Naive B cell (primary cell): ENCODE measurements around the gene LRMDA. TPM values are rescaled to one million over a fixed set of nuclear protein-coding genes. Genes with fewer than 3 reads are reported as not detected.
A peak's percentile ranks its signal among the peaks of the same experiment; 100 is the strongest.

Experiments used
- ATAC-seq, 2 donors: fragments of 150-1000 bp; cut with Tn5 transposase; 2 replicates each; pipeline ENCODE4 v1.10.0; 2021; ENCODE audit warnings: low read depth in 2 of 2, mild to moderate bottlenecking in 2 of 2, moderate library complexity in 2 of 2
- DNase-seq: peaks from one replicate; pipeline ENCODE4 v3.0.0; 2022
- H3K27ac Mint-ChIP-seq, 6 donors: one replicate each; pipeline ENCODE4 v1.8.0; 2020 to 2022; ENCODE audit warnings: mild to moderate bottlenecking in 6 of 6, mixed read lengths in 6 of 6, moderate library complexity in 5 of 6, inconsistent platforms in 2 of 6
- H3K27me3 Mint-ChIP-seq, 3 donors: one replicate each; pipeline ENCODE4 v1.8.0; 2021 to 2022; ENCODE audit warnings: mixed read lengths in 3 of 3, mild to moderate bottlenecking in 1 of 3
- H3K36me3 Mint-ChIP-seq, 2 donors: one replicate each; pipeline ENCODE4 v1.8.0; 2020 to 2022; ENCODE audit warnings: mixed read lengths in 2 of 2, inconsistent platforms in 1 of 2, mild to moderate bottlenecking in 1 of 2
- H3K4me1 Mint-ChIP-seq, 3 donors: one replicate each; pipeline ENCODE4 v1.8.0; 2020 to 2022; ENCODE audit warnings: mixed read lengths in 3 of 3, inconsistent platforms in 1 of 3, mild to moderate bottlenecking in 1 of 3, moderate library complexity in 1 of 3
- H3K4me3 Mint-ChIP-seq, 8 donors: one replicate each; pipeline ENCODE4 v1.8.0; 2020 to 2022; ENCODE audit warnings: mild to moderate bottlenecking in 8 of 8, mixed read lengths in 8 of 8, moderate library complexity in 8 of 8, inconsistent platforms in 2 of 8
- H3K9me3 Mint-ChIP-seq, 7 donors: one replicate each; pipeline ENCODE4 v1.8.0; 2020 to 2022; ENCODE audit warnings: mixed read lengths in 7 of 7, mild to moderate bottlenecking in 5 of 7, inconsistent platforms in 2 of 7, moderate library complexity in 1 of 7
- polyA plus RNA-seq, 6 donors: library from polyadenylated mRNA; unstranded; fragments of 300-500 nt; fragmentation: Illumina TruSeq; gene quantifications; one replicate each; pipeline ENCODE4 v1.2.3, GENCODE V29; 2021; ENCODE audit warnings: low read depth in 6 of 6

The LRMDA gene
- polyA plus RNA-seq, 6 donors from 2014 or later, result 2.1 TPM; not detected in 5

DNA sequence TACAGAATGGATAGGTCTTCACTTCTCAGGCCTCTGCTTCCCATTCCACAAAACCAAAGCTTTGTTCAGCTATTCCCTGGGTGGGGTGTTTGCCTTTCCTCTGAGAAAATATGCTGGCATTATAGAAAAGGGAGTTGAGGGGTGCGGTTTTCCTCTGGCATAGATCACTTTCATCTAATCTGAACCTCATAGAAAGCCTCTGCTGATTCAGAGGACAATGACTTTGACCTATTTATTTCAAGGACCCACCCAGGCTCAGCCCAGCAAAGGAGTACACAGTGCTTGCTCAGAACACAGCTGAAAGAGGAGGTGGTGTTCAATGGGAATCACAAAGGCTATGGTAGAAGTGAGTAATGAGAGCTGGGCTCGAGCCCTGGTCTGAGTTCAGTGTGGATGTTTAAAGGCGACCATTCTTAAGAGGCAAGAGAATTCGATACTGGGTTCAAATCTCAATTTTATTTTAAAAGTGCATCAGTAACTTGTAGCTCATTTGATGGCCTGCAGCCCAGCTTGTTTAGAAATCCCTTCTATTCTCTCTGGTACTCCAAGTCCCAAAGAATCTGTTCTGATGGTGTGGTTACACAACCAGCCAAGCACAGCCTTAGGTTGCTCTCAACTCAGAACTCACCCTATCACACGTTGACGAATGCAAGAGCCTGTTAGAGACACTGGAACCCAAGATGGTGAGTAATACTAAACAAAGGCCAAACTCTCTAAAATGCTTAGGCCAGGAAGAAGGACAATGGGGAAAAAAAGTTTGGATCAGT lies 1012.8 kb downstream of the LRMDA start:
- H3K27me3 Mint-ChIP-seq, result no peaks in the 10 kb centered on the region
- H3K4me3 Mint-ChIP-seq, result no peak overlapping the region
- H3K36me3 Mint-ChIP-seq, result no peaks in the 10 kb centered on the region
- H3K4me1 Mint-ChIP-seq, result no peaks in the 10 kb centered on the region
- ATAC-seq, result no peak
- H3K27ac Mint-ChIP-seq, result peak overlapping the region in 1 of 6 donors; percentile 45
- no peak for DNase-seq
- peaks cover 0 to 4% (median 0%) of the 10 kb centered on the region in 7 donors for H3K9me3 Mint-ChIP-seq

DNA sequence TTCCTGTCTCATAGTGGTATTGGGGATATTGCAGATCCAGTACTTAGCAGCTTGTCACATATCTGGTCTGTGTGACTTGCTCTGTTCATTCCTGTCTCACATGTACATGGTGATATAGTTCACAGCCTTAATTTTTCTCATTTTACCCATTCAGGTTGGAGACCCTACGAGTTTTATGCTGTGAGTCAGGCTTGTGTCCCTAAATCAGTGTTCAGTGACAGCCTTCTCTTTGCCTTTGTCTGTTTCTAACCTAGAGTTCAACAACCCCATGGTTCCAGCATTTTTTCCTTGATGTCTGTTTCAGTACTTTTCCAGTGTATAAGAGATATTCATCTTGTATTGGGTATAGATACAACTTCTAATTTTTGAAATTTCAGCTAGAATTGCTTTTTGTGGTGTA lies 1016.2 kb downstream of the LRMDA start:
- no peaks in the 10 kb centered on the region for H3K4me1 Mint-ChIP-seq
- DNase-seq (no peak), ATAC-seq (no peak)
- H3K36me3 Mint-ChIP-seq, result no peaks in the 10 kb centered on the region
- H3K4me3 Mint-ChIP-seq, result no peak overlapping the region
- no peaks in the 10 kb centered on the region for H3K27me3 Mint-ChIP-seq
- H3K9me3 Mint-ChIP-seq, result peaks cover 0 to 4% (median 0%) of the 10 kb centered on the region in 7 donors
- no peak overlapping the region for H3K27ac Mint-ChIP-seq

DNA sequence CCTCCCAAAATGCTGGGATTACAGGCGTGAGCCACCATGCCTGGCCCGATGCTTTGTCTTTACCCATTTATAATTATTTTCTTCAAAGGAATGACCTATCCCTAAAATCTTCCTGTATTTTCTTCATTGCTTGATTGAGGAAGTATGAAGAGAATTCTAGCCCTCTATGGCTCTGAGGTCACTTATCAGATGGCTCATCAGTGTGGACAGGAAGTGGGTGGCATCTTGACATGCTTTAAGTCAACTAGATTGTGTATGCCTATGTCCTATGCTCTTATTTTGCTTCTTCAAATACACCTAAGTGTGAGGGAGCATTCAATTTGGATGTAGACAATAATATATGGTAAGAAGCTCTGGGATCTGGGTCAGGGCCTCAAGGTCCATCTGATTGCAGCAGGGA lies 1020.5 kb downstream of the LRMDA start:
- no peaks in the 10 kb centered on the region for H3K36me3 Mint-ChIP-seq
- ATAC-seq, result no peak
- H3K4me3 Mint-ChIP-seq, result no peak overlapping the region
- DNase-seq, result no peak
- H3K4me1 Mint-ChIP-seq, result no peaks in the 10 kb centered on the region
- no peak overlapping the region for H3K27ac Mint-ChIP-seq
- H3K27me3 Mint-ChIP-seq, result no peaks in the 10 kb centered on the region
- peaks cover 0 to 4% (median 0%) of the 10 kb centered on the region in 7 donors for H3K9me3 Mint-ChIP-seq

DNA sequence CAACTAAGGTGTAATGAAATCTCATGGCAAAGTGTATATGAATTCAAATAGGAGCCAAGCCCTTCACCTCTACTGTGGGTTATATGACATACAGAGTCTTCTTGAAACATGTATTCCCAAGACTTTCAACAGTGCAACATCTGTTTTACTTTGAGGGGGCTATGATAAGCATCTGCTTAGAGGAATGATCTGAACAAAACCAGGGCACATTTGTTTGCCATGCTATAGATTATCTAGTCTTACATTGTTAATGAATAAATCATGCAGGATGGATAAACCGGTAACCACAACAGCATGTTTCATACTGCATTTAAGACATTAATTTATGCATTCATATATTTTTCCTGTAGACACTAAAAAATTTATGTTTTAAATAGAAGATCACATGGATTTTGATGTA lies 1021.9 kb downstream of the LRMDA start:
- ATAC-seq (no peak), DNase-seq (no peak)
- no peak overlapping the region for H3K4me3 Mint-ChIP-seq
- no peak overlapping the region for H3K27ac Mint-ChIP-seq
- no peaks in the 10 kb centered on the region for H3K36me3 Mint-ChIP-seq
- no peaks in the 10 kb centered on the region for H3K27me3 Mint-ChIP-seq
- H3K9me3 Mint-ChIP-seq, result peaks cover 0 to 4% (median 0%) of the 10 kb centered on the region in 7 donors
- H3K4me1 Mint-ChIP-seq, result no peaks in the 10 kb centered on the region

DNA sequence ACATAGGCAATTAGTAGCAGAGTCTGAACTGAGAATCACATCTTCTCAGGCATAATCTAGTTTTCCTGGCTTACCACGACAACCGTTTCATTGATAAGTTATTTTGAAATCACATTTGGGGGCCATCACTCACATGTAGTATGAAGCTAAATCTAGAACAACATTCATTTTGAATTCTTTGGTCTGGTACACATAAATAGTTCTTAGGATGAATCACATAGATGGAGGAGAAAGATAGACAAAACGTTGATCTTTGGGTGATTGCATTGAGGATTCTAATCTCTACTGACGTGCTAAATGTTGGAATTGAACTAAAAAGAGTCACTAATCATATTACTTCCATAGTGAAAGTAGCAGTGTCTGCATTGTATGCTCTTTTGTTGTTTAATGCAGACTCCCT lies 1022.6 kb downstream of the LRMDA start:
- Mint-ChIP-seq H3K9me3 (peaks cover 0 to 4% (median 0%) of the 10 kb centered on the region in 7 donors), H3K27me3 (no peaks in the 10 kb centered on the region), H3K4me1 (no peaks in the 10 kb centered on the region), H3K27ac (no peak overlapping the region), H3K4me3 (no peak overlapping the region), H3K36me3 (no peaks in the 10 kb centered on the region)
- ATAC-seq, result no peak
- no peak for DNase-seq

DNA sequence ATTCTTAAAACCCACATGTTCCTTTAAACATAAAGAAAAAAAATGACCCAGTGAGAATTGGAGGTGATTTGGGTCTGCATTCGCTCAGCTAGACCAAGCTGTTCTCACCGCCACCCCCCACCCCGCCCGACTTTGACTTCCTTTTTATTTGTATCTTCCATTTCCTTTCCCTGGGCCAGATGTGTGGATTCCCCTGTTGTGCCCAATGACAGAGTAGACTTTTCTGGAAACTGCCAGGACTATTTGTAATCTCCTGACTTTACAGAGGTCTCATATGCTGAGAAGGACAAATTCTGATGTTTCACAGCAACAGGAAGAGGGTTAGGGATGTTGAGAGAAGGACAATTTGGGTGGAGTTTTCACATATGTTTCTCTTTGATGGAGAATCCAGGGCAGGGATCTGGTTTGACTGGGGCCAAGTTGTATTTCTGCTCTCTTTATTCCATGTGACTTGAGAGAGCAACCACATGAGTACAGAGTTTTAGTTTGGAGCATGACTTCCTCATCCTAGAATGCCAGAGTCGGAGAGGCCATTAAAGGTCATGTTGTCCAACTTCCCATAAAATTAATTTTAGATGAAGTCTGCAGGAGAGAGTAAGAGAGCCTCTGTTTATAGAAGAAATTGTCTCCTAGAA lies 1023.2 kb downstream of the LRMDA start:
- no peak for DNase-seq
- Mint-ChIP-seq H3K4me1 (no peaks in the 10 kb centered on the region), H3K36me3 (no peaks in the 10 kb centered on the region), H3K9me3 (peaks cover 0 to 4% (median 0%) of the 10 kb centered on the region in 7 donors), H3K27ac (no peak overlapping the region), H3K27me3 (no peaks in the 10 kb centered on the region), H3K4me3 (no peak overlapping the region)
- no peak for ATAC-seq

DNA sequence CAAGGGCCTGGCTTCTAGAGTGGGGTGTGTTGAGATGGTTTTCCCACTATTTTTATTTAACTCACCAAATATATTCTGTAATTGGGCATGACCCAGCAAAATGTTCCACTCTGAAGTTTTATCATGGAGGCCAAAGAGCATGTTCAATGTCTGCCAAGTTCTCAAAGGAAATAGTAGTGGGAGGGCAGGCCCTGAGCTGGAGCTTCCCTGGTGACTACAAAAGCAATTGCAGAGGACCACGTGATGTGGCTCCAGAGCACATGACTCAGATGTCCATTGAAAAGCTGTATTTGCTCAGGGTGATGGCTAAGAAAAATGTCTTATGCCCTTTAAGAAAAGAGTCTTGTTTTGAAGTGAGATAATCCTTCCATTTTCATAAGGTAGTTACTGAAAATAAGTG lies 1024.8 kb downstream of the LRMDA start:
- no peaks in the 10 kb centered on the region for H3K27me3 Mint-ChIP-seq
- H3K27ac Mint-ChIP-seq, result no peak overlapping the region
- no peak overlapping the region for H3K4me3 Mint-ChIP-seq
- DNase-seq (no peak), ATAC-seq (no peak)
- H3K4me1 Mint-ChIP-seq, result no peaks in the 10 kb centered on the region
- no peaks in the 10 kb centered on the region for H3K36me3 Mint-ChIP-seq
- peaks cover 0 to 4% (median 0%) of the 10 kb centered on the region in 7 donors for H3K9me3 Mint-ChIP-seq

DNA sequence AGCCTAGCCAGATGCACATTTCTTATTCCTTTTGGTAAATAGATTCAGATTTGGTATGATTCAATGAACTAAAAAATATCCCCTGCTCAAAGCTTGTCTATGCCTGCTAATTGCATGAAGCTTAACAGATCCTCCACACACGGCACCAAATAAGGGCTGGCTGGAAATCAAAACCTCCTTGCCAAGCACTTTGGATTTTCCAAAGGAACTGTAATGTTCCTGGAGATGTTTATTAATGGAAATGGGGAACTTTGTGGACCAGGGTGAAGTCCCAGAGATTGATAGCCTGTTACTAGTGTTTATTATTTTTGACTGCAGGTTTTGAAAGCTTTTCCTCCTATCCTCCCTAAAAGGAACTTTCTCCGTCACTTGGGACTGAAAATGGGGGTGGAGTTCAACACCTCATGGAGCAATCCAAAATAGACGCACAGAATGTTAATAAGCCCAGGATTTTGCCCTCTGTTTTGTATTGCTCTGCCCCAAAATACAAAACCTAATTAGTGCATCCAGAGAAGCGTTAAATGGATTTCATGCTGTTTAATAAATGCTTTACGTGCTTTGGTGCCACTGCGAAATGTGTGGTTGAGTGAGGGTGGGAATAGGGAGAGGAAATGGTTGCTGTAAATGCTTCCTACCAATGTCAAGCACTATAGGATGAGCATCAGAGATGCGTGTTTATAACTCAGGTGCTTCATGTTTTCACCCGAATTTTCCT lies 1027.7 kb downstream of the LRMDA start:
- ATAC-seq, result no peak
- DNase-seq, result no peak
- H3K9me3 Mint-ChIP-seq, result peaks cover 0 to 2% (median 0%) of the 10 kb centered on the region in 7 donors
- H3K4me1 Mint-ChIP-seq, result no peaks in the 10 kb centered on the region
- H3K27me3 Mint-ChIP-seq, result no peaks in the 10 kb centered on the region
- no peak overlapping the region for H3K4me3 Mint-ChIP-seq
- H3K36me3 Mint-ChIP-seq, result no peaks in the 10 kb centered on the region
- no peak overlapping the region for H3K27ac Mint-ChIP-seq

DNA sequence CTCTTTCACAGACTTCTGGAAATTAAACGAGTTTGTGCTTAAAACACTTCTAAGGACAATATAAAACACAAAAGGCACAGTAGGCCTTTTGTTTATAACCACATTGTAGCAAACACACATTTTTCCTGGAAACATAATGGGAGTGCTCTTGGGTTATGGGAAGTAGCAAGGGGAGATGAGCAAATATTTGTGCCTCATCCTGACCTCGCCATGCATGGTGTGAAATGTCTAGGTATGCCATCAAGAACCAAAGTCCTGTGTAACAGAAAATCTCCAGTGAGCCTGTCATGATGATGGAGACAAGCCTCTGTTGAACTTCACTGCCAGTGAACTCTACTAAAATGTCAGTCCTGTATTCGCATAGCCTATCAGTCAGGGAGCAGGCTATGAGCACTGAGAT lies 1029.6 kb downstream of the LRMDA start:
- H3K4me1 Mint-ChIP-seq, result no peaks in the 10 kb centered on the region
- ATAC-seq, result no peak
- no peaks in the 10 kb centered on the region for H3K36me3 Mint-ChIP-seq
- H3K9me3 Mint-ChIP-seq, result peaks cover 0 to 2% (median 0%) of the 10 kb centered on the region in 7 donors
- H3K27ac Mint-ChIP-seq, result no peak overlapping the region
- DNase-seq, result no peak
- H3K4me3 Mint-ChIP-seq, result no peak overlapping the region
- no peaks in the 10 kb centered on the region for H3K27me3 Mint-ChIP-seq

DNA sequence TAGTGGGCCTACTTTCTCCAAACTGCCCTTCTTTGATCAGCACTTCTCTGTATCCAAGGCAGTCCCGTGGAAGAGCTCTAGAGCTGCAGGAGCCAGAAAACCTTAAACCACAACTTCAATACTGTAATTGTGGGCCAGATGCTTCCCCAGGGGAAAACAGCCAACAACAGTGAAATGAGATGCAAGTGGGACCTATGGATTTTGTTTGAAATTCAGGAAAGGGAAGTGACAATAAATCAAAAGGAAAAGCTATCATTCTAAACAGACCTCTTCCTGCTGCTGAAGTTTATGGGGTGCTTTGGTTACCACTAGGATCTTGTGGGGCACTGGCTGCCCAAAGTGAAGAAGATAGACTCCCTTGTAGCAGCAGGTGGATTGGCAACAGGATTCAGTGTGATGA lies 1031.7 kb downstream of the LRMDA start:
- no peak overlapping the region for H3K4me3 Mint-ChIP-seq
- H3K27ac Mint-ChIP-seq, result no peak overlapping the region
- no peaks in the 10 kb centered on the region for H3K4me1 Mint-ChIP-seq
- H3K36me3 Mint-ChIP-seq, result no peaks in the 10 kb centered on the region
- peaks cover 0 to 2% (median 0%) of the 10 kb centered on the region in 7 donors for H3K9me3 Mint-ChIP-seq
- H3K27me3 Mint-ChIP-seq, result no peaks in the 10 kb centered on the region
- no peak for DNase-seq
- ATAC-seq, result no peak

DNA sequence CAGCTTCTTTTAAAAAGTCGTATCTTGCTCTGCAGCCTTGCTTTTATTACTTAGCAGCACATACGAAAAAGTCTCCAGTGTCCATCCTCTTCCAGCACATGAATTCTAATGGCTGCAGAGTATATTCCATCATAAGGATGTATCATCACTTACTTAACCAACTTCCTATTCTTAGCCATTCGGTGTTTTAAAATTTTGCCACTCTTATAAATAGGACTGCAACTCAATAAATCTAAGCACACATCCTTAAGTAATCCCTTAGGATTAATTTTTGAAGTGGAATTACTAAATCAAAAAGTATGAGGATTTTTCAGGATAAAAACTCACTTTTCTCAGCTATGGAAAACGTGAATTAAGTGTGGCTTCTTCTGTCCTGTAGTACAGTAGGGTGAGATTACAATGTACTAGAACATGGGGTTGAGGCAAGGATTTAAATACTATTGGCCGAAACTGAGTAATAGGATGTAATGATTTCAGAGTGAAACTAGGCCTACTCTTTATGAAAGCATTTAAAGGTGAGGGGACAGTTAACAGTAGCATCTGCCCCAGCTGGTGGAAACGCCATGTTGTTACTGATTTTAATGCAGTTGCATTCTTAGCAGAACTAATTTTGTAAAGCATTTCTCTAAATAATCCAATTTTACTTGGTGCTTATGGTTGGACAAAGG lies 1035.5 kb downstream of the LRMDA start:
- no peaks in the 10 kb centered on the region for H3K4me1 Mint-ChIP-seq
- DNase-seq (no peak), ATAC-seq (no peak)
- H3K4me3 Mint-ChIP-seq, result no peak overlapping the region
- no peaks in the 10 kb centered on the region for H3K27me3 Mint-ChIP-seq
- no peaks in the 10 kb centered on the region for H3K36me3 Mint-ChIP-seq
- H3K9me3 Mint-ChIP-seq, result peaks cover 0 to 3% (median 0%) of the 10 kb centered on the region in 7 donors
- H3K27ac Mint-ChIP-seq, result no peak overlapping the region

DNA sequence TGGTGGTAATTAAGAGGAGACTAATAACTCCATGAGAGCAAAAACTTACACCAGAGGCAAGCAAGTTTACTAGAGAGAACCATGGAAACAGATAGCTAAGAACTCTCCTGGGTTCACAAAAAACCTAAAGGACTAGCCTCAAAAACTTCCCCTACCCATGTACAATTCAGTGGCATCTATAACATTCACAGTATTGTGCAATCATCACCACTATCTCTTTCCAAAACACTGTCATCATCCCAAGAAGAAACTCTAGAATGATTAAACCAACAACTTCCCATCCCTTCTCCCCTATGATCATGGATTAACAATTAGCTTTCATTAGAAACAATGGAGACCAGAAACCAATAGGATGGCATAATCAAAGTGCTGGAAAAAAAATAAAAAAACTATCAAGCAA lies 1038.3 kb downstream of the LRMDA start:
- no peak overlapping the region for H3K4me3 Mint-ChIP-seq
- no peak overlapping the region for H3K27ac Mint-ChIP-seq
- H3K36me3 Mint-ChIP-seq, result no peaks in the 10 kb centered on the region
- ATAC-seq, result no peak
- no peaks in the 10 kb centered on the region for H3K27me3 Mint-ChIP-seq
- DNase-seq, result no peak
- H3K9me3 Mint-ChIP-seq, result peaks cover 0 to 9% (median 0%) of the 10 kb centered on the region in 7 donors
- H3K4me1 Mint-ChIP-seq, result no peaks in the 10 kb centered on the region

DNA sequence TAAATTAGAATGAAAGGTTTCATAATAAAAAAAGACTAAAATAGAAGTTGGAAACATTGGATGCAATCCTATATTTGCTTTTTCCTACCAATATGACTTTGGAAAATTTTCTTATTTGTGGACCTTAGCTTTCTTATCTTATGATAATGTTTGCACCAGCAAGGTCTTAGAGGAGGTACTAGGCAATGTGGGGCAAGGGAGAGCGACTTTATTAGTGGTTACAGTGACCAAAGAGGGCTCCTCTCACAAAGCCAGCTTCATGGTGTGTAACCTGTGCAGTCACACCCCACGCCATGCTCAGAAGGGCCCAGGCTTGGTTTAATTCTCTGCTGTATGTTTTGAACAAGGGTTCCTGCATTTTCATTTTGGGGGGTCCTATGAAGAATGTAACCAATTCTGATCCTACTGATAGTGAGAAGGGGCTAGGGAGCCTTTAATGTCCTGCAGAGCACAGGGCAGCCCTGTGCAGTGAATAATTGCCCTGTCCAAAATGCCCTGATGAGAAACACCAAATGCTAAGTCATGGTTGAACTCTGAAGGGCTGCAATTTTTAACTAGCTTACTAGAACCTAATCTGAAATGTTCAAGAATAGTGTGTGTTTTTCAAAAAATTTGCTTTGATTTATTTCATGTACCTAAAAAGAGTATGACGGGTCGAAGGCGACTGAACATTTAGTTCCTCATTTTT lies 1047.8 kb downstream of the LRMDA start:
- DNase-seq (no peak), ATAC-seq (no peak)
- H3K4me1 Mint-ChIP-seq, result no peaks in the 10 kb centered on the region
- no peaks in the 10 kb centered on the region for H3K36me3 Mint-ChIP-seq
- H3K27ac Mint-ChIP-seq, result no peak overlapping the region
- H3K4me3 Mint-ChIP-seq, result no peak overlapping the region
- H3K9me3 Mint-ChIP-seq, result peaks cover 4 to 22% (median 11%) of the 10 kb centered on the region in 7 donors
- H3K27me3 Mint-ChIP-seq, result no peaks in the 10 kb centered on the region
